ENCODE measurements around the gene TPPP3. TPM values are rescaled to one million over a fixed set of nuclear protein-coding genes. Genes with fewer than 3 reads are reported as not detected.

The TPPP3 gene
- total RNA-seq, 1 donor from 2014 or later = 4.7 TPM

DNA sequence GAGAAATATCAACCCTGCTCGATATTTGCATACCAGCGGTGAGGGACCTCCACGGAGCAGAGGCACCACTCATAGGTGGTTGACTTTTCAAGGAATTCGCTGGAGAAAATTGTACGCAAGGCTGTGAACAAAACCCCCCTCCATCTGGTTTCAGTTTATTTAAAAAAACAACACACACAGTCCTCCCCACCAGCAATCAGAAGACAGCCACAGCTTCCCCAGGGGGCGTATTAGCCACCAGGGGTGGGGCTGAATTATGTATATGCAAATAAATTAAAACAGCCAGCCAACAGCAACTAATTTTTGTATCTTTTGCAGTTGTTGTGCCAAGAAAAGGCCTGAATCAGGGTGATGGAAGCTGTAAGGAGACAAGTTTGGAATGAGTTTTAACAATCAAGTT is 31.8 kb upstream of the TPPP3 start:
- H3K27me3 Mint-ChIP-seq (ENCODE audit: low read depth) = peaks cover 62% of the 10 kb centered on the region
- TF ChIP-seq, protein P1, sequence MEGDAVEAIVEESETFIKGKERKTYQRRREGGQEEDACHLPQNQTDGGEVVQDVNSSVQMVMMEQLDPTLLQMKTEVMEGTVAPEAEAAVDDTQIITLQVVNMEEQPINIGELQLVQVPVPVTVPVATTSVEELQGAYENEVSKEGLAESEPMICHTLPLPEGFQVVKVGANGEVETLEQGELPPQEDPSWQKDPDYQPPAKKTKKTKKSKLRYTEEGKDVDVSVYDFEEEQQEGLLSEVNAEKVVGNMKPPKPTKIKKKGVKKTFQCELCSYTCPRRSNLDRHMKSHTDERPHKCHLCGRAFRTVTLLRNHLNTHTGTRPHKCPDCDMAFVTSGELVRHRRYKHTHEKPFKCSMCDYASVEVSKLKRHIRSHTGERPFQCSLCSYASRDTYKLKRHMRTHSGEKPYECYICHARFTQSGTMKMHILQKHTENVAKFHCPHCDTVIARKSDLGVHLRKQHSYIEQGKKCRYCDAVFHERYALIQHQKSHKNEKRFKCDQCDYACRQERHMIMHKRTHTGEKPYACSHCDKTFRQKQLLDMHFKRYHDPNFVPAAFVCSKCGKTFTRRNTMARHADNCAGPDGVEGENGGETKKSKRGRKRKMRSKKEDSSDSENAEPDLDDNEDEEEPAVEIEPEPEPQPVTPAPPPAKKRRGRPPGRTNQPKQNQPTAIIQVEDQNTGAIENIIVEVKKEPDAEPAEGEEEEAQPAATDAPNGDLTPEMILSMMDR (conservative IDR thresholded peaks at IDR 0.05) = no peak
- no peak overlapping the region for H3K27ac Mint-ChIP-seq (ENCODE audit: unreplicated experiment)
- no peaks in the 10 kb centered on the region for H3K36me3 Mint-ChIP-seq (ENCODE audit: low read depth)
- peaks cover 17% of the 10 kb centered on the region for H3K4me1 Mint-ChIP-seq
- DNase-seq (ENCODE audit: low read depth, low spot score) = no peak
- no peak overlapping the region for H3K4me3 Mint-ChIP-seq
- no peaks in the 10 kb centered on the region for H3K9me3 Mint-ChIP-seq

DNA sequence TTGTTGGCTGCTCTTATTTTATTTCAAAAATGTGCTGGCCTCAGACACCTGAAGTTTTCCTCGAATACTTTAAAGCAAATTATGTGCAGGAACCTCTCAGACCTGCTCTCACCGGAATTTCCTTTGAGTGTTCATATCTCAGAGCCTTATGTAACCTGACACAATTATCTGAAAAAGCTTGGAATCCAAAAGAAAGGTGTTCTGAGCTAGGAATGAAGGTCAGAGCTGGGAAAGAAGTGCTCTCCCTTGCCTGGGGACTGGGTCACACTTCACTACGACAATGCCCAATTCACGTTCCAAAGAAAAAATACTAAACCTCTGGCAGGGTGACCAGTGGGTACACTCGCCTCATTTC is 30.9 kb upstream of the TPPP3 start:
- TF ChIP-seq, protein P1 (conservative IDR thresholded peaks at IDR 0.05) = no peak
- no peak for DNase-seq (ENCODE audit: low read depth, low spot score)
- Mint-ChIP-seq H3K4me1 (peaks cover 23% of the 10 kb centered on the region), H3K9me3 (no peaks in the 10 kb centered on the region), H3K4me3 (no peak overlapping the region), H3K27me3 (ENCODE audit: low read depth) (peaks cover 55% of the 10 kb centered on the region), H3K27ac (ENCODE audit: unreplicated experiment) (no peak overlapping the region), H3K36me3 (ENCODE audit: low read depth) (no peaks in the 10 kb centered on the region)

DNA sequence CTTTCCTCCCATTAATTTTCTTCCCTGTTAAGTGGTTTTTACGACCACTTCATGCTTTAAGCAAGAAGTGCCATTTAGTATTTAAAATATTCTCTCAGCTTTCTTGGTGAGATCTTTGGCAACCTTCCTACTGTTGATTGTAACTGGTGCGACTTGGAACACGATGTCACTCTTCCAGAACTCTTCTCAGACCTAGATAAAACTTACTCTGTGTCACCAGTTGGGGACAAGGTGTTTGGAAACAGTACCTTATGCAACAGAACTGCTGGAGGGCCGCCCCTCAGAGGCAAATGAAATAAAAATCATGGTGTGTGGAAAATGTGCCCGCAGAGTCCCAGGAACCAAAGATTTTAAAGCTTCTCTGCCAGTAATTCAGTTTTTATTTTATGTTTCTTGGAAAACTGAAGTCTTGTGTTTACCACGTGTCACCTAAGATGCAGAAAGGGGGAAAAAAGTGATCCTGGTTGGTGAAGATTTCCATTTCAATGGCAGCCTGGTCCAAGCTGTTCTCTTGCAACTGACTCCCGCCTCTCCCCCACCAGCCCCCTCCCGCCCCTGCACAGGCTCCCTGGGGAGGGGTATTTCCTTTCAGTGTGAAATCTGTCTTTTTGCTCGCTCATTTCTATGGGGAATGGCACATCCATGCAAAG is 30.4 kb upstream of the TPPP3 start:
- H3K4me1 Mint-ChIP-seq = peaks cover 24% of the 10 kb centered on the region
- H3K27ac Mint-ChIP-seq (ENCODE audit: unreplicated experiment) = no peak overlapping the region
- no peaks in the 10 kb centered on the region for H3K9me3 Mint-ChIP-seq
- no peaks in the 10 kb centered on the region for H3K36me3 Mint-ChIP-seq (ENCODE audit: low read depth)
- TF ChIP-seq, protein P1 (conservative IDR thresholded peaks at IDR 0.05) = no peak
- H3K27me3 Mint-ChIP-seq (ENCODE audit: low read depth) = peaks cover 51% of the 10 kb centered on the region
- no peak for DNase-seq (ENCODE audit: low read depth, low spot score)
- H3K4me3 Mint-ChIP-seq = no peak overlapping the region

DNA sequence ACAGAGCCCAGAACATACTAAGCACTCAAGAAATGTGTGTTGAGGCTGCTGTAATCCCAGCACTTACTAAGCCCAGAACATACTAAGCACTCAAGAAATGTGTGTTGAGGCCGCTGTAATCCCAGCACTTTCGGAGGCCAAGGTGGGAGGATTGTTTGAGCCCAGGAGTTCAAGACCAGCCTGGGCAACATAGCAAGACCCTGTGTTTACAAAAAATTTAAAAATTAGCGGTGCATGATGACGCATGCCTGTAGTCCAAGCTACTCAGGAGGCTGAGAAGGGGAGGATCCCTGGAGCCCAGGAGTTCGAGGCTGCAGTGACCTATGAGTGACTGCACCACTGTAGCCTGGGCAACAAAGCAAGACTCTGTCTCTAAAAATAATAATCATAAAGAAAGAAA is 29.7 kb upstream of the TPPP3 start:
- Mint-ChIP-seq H3K27ac (ENCODE audit: unreplicated experiment) (no peak overlapping the region), H3K4me3 (no peak overlapping the region), H3K27me3 (ENCODE audit: low read depth) (peaks cover 44% of the 10 kb centered on the region), H3K4me1 (peaks cover 24% of the 10 kb centered on the region), H3K36me3 (ENCODE audit: low read depth) (no peaks in the 10 kb centered on the region), H3K9me3 (no peaks in the 10 kb centered on the region)
- TF ChIP-seq, protein P1 (conservative IDR thresholded peaks at IDR 0.05) = no peak
- no peak for DNase-seq (ENCODE audit: low read depth, low spot score)

DNA sequence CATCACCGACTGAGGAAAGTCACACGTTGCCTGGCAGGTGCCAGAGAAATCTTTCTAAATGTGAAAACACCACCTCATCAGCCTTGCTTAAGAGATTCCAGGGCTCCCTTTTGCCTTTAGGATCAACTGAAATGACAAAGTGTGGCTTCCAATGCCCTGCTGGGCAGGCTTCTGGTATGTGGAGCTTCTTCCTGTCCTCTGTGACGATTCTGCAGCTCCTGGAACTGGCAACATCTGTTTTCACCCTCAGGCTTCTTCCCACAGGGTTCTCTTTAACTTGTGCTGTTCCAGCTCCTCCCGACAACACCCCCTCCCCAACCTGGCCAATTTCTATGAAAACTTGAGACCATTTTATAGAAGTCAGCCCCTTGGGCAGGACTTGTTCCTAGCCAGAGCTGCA is 27.7 kb upstream of the TPPP3 start:
- H3K9me3 Mint-ChIP-seq = no peaks in the 10 kb centered on the region
- no peak overlapping the region for H3K27ac Mint-ChIP-seq (ENCODE audit: unreplicated experiment)
- peaks cover 34% of the 10 kb centered on the region for H3K4me1 Mint-ChIP-seq
- H3K27me3 Mint-ChIP-seq (ENCODE audit: low read depth) = peaks cover 30% of the 10 kb centered on the region
- DNase-seq (ENCODE audit: low read depth, low spot score) = no peak
- TF ChIP-seq, protein P1 (conservative IDR thresholded peaks at IDR 0.05) = no peak
- H3K36me3 Mint-ChIP-seq (ENCODE audit: low read depth) = no peaks in the 10 kb centered on the region
- H3K4me3 Mint-ChIP-seq = peak overlapping the region; percentile 23
